Epithelial cell of prostate (primary cell): Measurements from ENCODE around the gene PACSIN3.
"Not testable (repeated sequence)": the region's sequence is repeated elsewhere in the genome, so short reads cannot be mapped to it uniquely, and the experiment has no call there.

Experiments
- DNase-seq: peaks from one replicate; pipeline ENCODE4 v3.0.0-alpha.2; 2011; ENCODE audit warnings: low read depth, low spot score
- H3K27ac ChIP-seq: fragments of 450-650 bp; 2 replicates; pipeline ENCODE4 v1.5.1; 2017; ENCODE audit warnings: mild to moderate bottlenecking

PACSIN3 gene

GRCh38 chr11:47186076-47186699 lies at the start of gene PACSIN3:
TSS of gene PACSIN3 (minus strand) at chr11:47186434. CDS start at chr11:47182727, 3,707 bp downstream.
- DNase-seq = no peak
- peak within 1 kb of the TSS; percentile 89 for H3K27ac ChIP-seq

- no peak for DNase-seq
- H3K27ac ChIP-seq = no peak overlapping the region
Observed at GRCh38 chr11:47235163-47235562, 48.9 kb upstream of the PACSIN3 start.

- H3K27ac ChIP-seq = peak overlapping the region; percentile 56
- no peak for DNase-seq
Observed at GRCh38 chr11:47234669-47235100, 48.5 kb upstream of the PACSIN3 start.

GRCh38 chr11:47233989-47234668 lies 47.9 kb upstream of the PACSIN3 start:
- H3K27ac ChIP-seq = peak overlapping the region; percentile 56
- no peak for DNase-seq

GRCh38 chr11:47233051-47233450 lies 46.8 kb upstream of the PACSIN3 start:
- DNase-seq = no peak
- H3K27ac ChIP-seq = no peak overlapping the region

- DNase-seq = no peak
- H3K27ac ChIP-seq = no peak overlapping the region
Observed at GRCh38 chr11:47229161-47229560, 42.9 kb upstream of the PACSIN3 start.

GRCh38 chr11:47225552-47226400 lies 39.5 kb upstream of the PACSIN3 start:
- no peak for DNase-seq
- no peak overlapping the region for H3K27ac ChIP-seq

GRCh38 chr11:47222696-47223095 lies 36.5 kb upstream of the PACSIN3 start:
- no peak overlapping the region for H3K27ac ChIP-seq
- DNase-seq = no peak

GRCh38 chr11:47220401-47220821 lies 34.2 kb upstream of the PACSIN3 start:
- no peak for DNase-seq
- peak overlapping the region; percentile 32 for H3K27ac ChIP-seq

- H3K27ac ChIP-seq = peak overlapping the region; percentile 96
- no peak for DNase-seq
Observed at GRCh38 chr11:47216121-47216798, 30.0 kb upstream of the PACSIN3 start.

- DNase-seq = no peak
- H3K27ac ChIP-seq = peak overlapping the region; percentile 96
Observed at GRCh38 chr11:47215366-47215910, 29.2 kb upstream of the PACSIN3 start.

GRCh38 chr11:47213950-47214565 lies 27.8 kb upstream of the PACSIN3 start:
- peak overlapping the region; percentile 96 for H3K27ac ChIP-seq

GRCh38 chr11:47212938-47213337 lies 26.7 kb upstream of the PACSIN3 start:
- no peak for DNase-seq

More at GRCh38 chr11:47213950-47214565, 27.8 kb upstream of the PACSIN3 start:
- no peak for DNase-seq

GRCh38 chr11:47208628-47209027 lies 22.4 kb upstream of the PACSIN3 start:
- no peak overlapping the region for H3K27ac ChIP-seq
- DNase-seq = no peak

More at GRCh38 chr11:47212938-47213337, 26.7 kb upstream of the PACSIN3 start:
- no peak overlapping the region for H3K27ac ChIP-seq

GRCh38 chr11:47208008-47208552 lies 21.8 kb upstream of the PACSIN3 start:
- not testable (repeated sequence) for H3K27ac ChIP-seq, DNase-seq

GRCh38 chr11:47207459-47207858 lies 21.2 kb upstream of the PACSIN3 start:
- no peak for DNase-seq
- no peak overlapping the region for H3K27ac ChIP-seq

GRCh38 chr11:47206577-47206976 lies 20.3 kb upstream of the PACSIN3 start:
- not testable (repeated sequence) for DNase-seq, H3K27ac ChIP-seq

- DNase-seq = no peak
- peak overlapping the region; percentile 53 for H3K27ac ChIP-seq
Observed at GRCh38 chr11:47204637-47204989, 18.4 kb upstream of the PACSIN3 start.

- DNase-seq = no peak
- H3K27ac ChIP-seq = no peak overlapping the region
Observed at GRCh38 chr11:47202576-47202975, 16.3 kb upstream of the PACSIN3 start.
